Astrocyte (in vitro differentiated cells and primary cell): ENCODE measurements around the gene ZNRF1. TPM values are rescaled to one million over a fixed set of nuclear protein-coding genes. Genes with fewer than 3 reads are reported as not detected.

Experiments used
- DNase-seq: peaks from one replicate; pipeline ENCODE4 v3.0.0-alpha.2; 2010; ENCODE audit warnings: low read depth
- FAIRE-seq: peaks from 2 replicates; lab custom pipeline; 2011; peaks lifted over from hg19 to GRCh38; lab: Jason Lieb, UNC
- H2AFZ ChIP-seq: 2 replicates; pipeline ENCODE4 v1.6.0; 2012; ENCODE audit warnings: low read depth, low read length, inconsistent platforms
- H3K27ac ChIP-seq: 2 replicates; pipeline ENCODE4 v1.5.1; 2011; ENCODE audit warnings: low read depth, low read length, inconsistent platforms
- H3K27me3 ChIP-seq: 2 replicates; pipeline ENCODE4 v1.6.0; 2011; ENCODE audit warnings: low read length, inconsistent platforms; ENCODE audit not compliant: insufficient read depth
- H3K36me3 ChIP-seq: 2 replicates; pipeline ENCODE4 v1.5.1; 2011; ENCODE audit warnings: low read length, inconsistent platforms; ENCODE audit not compliant: insufficient read depth
- H3K4me1 ChIP-seq: 2 replicates; pipeline ENCODE4 v1.5.1; 2011; ENCODE audit warnings: low read length, inconsistent platforms; ENCODE audit not compliant: insufficient read depth
- H3K4me2 ChIP-seq: 2 replicates; pipeline ENCODE4 v1.6.0; 2012; ENCODE audit warnings: low read length, inconsistent platforms
- H3K4me3 ChIP-seq: 2 replicates; pipeline ENCODE4 v1.5.1; 2011; ENCODE audit warnings: low read depth, mild to moderate bottlenecking, low read length, inconsistent platforms; ENCODE audit not compliant: insufficient read depth
- H3K79me2 ChIP-seq: 2 replicates; pipeline ENCODE4 v1.6.0; 2012; ENCODE audit warnings: mild to moderate bottlenecking, low read length, inconsistent platforms; ENCODE audit not compliant: insufficient read depth
- H3K9ac ChIP-seq: 2 replicates; pipeline ENCODE4 v1.6.0; 2012; ENCODE audit warnings: mild to moderate bottlenecking, low read length, inconsistent platforms
- H3K9me3 ChIP-seq: 2 replicates; pipeline ENCODE4 v1.5.1; 2012; ENCODE audit warnings: low read depth, mild to moderate bottlenecking, low read length, inconsistent platforms; ENCODE audit not compliant: insufficient read depth
- H4K20me1 ChIP-seq: 2 replicates; pipeline ENCODE4 v1.6.0; 2012; ENCODE audit warnings: low read length, inconsistent platforms; ENCODE audit not compliant: insufficient read depth
- H3K27ac Mint-ChIP-seq: one replicate; pipeline ENCODE4 v1.8.0; 2021; ENCODE audit warnings: mild to moderate bottlenecking, mixed read lengths; ENCODE audit not compliant: unreplicated experiment
- H3K27me3 Mint-ChIP-seq: one replicate; pipeline ENCODE4 v1.8.0; 2021; ENCODE audit warnings: low read depth, mixed read lengths; ENCODE audit not compliant: unreplicated experiment
- H3K36me3 Mint-ChIP-seq: one replicate; pipeline ENCODE4 v1.8.0; 2021; ENCODE audit warnings: low read depth, mixed read lengths; ENCODE audit not compliant: unreplicated experiment
- H3K4me1 Mint-ChIP-seq: one replicate; pipeline ENCODE4 v1.8.0; 2021; ENCODE audit warnings: low read depth, mixed read lengths; ENCODE audit not compliant: unreplicated experiment
- H3K4me3 Mint-ChIP-seq: one replicate; pipeline ENCODE4 v1.8.0; 2021; ENCODE audit warnings: mild to moderate bottlenecking, moderate library complexity, mixed read lengths; ENCODE audit not compliant: unreplicated experiment
- H3K9me3 Mint-ChIP-seq: one replicate; pipeline ENCODE4 v1.8.0; 2021; ENCODE audit warnings: mild to moderate bottlenecking, mixed read lengths; ENCODE audit not compliant: unreplicated experiment
- EZH2 ChIP-seq: IDR thresholded peaks from 2 replicates; pipeline ENCODE4 v1.6.1; 2012; ENCODE audit warnings: mild to moderate bottlenecking, low read length, inconsistent platforms; ENCODE audit not compliant: insufficient read depth
- total RNA-seq: library from RNA; stranded (reverse); gene quantifications from 2 replicates; pipeline ENCODE4 v1.2.1, GENCODE V29; 2021
- TF ChIP-seq, protein P1 (sequence below): IDR thresholded peaks from 2 replicates; pipeline ENCODE4 v1.5.1; 2011; ENCODE audit warnings: low read depth, mild to moderate bottlenecking, inconsistent platforms, low read length, moderate library complexity; ENCODE audit not compliant: insufficient read depth

Gene ZNRF1
- total RNA-seq, 1 donor from 2014 or later = 21.9 TPM

DNA sequence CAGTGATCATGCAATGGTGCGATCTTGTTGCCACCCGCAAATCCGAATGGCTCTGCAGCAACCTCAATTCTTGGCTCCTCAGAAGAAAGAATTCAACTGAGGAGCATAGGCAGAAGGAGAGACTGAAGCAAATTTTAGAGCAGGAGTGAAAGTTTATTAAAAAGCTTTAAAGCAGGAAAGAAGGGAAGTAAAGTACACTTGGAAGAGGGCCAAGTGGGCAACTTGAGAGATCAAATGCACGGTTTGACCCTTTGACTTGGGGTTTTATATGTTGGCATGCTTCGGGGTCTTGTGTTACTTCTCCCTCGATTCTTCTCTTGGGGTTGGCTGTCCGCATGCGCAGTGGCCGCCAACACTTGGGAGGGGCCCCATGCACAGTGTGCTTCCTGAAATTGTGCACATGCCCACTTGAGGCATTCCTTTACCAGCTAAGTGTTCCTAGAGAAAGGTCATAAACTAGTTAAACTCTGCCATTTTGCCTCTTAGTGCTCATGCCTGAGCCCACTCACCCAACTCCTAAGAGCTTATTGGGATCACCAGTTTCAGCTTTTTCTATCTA lies 36.7 kb downstream of the ZNRF1 start:
- Histone ChIP-seq H3K4me2 (no peak overlapping the region), H3K27ac (no peak overlapping the region), H3K9me3 (peaks cover 4% of the 10 kb centered on the region), H3K36me3 (no peaks in the 10 kb centered on the region), H3K27me3 (no peaks in the 10 kb centered on the region), H2AFZ (no peak overlapping the region), H3K9ac (no peak overlapping the region), H3K4me1 (peaks cover 4% of the 10 kb centered on the region), H4K20me1 (peaks cover 46% of the 10 kb centered on the region), H3K4me3 (no peak overlapping the region), H3K79me2 (peaks cover 83% of the 10 kb centered on the region)
- Mint-ChIP-seq H3K9me3 (peaks cover 4% of the 10 kb centered on the region), H3K4me1 (no peaks in the 10 kb centered on the region), H3K27ac (no peak overlapping the region), H3K27me3 (no peaks in the 10 kb centered on the region), H3K36me3 (peaks cover 8% of the 10 kb centered on the region), H3K4me3 (no peak overlapping the region)
- DNase-seq (no peak), FAIRE-seq (no peak)
- TF ChIP-seq, protein P1, sequence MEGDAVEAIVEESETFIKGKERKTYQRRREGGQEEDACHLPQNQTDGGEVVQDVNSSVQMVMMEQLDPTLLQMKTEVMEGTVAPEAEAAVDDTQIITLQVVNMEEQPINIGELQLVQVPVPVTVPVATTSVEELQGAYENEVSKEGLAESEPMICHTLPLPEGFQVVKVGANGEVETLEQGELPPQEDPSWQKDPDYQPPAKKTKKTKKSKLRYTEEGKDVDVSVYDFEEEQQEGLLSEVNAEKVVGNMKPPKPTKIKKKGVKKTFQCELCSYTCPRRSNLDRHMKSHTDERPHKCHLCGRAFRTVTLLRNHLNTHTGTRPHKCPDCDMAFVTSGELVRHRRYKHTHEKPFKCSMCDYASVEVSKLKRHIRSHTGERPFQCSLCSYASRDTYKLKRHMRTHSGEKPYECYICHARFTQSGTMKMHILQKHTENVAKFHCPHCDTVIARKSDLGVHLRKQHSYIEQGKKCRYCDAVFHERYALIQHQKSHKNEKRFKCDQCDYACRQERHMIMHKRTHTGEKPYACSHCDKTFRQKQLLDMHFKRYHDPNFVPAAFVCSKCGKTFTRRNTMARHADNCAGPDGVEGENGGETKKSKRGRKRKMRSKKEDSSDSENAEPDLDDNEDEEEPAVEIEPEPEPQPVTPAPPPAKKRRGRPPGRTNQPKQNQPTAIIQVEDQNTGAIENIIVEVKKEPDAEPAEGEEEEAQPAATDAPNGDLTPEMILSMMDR = no peak
- no peak for TF ChIP-seq EZH2

DNA sequence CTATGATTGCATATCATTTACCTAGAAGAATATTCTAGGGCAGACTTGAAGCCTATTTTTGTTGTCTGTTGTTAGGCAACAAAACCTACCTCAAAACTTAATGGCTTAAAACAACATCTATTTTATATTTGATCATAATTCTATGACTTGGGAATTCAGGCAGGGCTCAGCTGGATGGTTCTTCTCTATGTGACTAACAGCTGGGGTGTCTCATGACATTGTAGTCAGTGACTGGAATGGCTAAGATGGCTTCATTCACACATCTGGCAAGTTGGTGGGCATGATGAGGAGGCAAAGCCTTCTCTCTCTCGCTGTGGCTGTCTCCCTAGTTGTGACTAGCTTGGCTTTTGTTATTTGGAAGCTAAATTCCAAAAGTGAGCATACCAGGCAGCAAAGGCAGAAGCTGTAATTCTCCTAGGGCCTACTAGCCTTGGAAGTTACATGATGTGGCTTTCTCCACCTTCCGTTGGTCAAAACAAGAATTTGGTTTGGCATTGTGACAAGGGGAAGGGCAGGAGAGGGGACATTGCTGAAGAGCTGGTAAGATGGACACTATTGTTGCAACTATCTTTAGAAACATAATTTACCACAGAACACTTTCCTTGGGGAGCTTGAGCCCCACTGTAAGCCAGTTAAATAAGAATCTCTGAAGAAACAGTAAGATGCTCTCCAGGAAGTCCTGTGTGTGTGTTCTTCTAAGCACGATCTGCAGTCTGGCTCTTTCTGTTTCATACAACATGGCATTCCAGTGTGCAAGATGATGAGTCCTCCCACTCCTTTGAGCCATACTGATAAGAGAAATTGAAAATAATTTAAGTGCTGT lies 39.4 kb downstream of the ZNRF1 start:
- Mint-ChIP-seq H3K27me3 (no peaks in the 10 kb centered on the region), H3K36me3 (peaks cover 8% of the 10 kb centered on the region), H3K4me1 (no peaks in the 10 kb centered on the region), H3K27ac (no peak overlapping the region), H3K9me3 (peaks cover 4% of the 10 kb centered on the region), H3K4me3 (no peak overlapping the region)
- Histone ChIP-seq H3K9me3 (peaks cover 4% of the 10 kb centered on the region), H4K20me1 (peaks cover 51% of the 10 kb centered on the region), H3K9ac (no peak overlapping the region), H3K4me3 (no peak overlapping the region), H3K27me3 (no peaks in the 10 kb centered on the region), H3K79me2 (peaks cover 81% of the 10 kb centered on the region), H3K36me3 (no peaks in the 10 kb centered on the region), H2AFZ (no peak overlapping the region), H3K4me2 (peak overlapping the region; percentile 34), H3K27ac (peak overlapping the region; percentile 34), H3K4me1 (peaks cover 4% of the 10 kb centered on the region)
- no peak for FAIRE-seq
- TF ChIP-seq, protein P1 = no peak
- no peak for TF ChIP-seq EZH2
- peak; percentile 62 for DNase-seq

DNA sequence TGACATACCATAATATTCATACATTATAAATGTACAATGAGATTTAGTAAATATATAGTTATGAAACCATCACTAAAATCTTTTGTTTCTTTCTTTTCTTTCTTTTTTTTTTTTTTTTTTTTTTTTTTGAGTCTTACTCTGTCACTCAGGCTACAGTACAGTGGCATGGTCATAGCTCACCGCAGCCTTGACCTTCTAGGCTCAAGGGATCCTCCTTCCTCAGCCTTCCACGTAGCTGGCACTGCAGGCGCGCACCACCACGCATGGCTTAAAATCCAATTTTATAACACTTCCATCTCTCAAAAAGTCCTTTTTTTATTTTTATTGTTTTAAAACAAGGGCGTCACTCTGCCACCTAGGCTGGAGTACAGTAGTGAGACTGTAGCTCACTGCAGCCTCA lies 41.1 kb downstream of the ZNRF1 start:
- Histone ChIP-seq H3K27ac (no peak overlapping the region), H3K36me3 (no peaks in the 10 kb centered on the region), H3K27me3 (no peaks in the 10 kb centered on the region), H4K20me1 (peaks cover 68% of the 10 kb centered on the region), H2AFZ (no peak overlapping the region), H3K4me2 (no peak overlapping the region), H3K9me3 (peaks cover 4% of the 10 kb centered on the region), H3K79me2 (peaks cover 83% of the 10 kb centered on the region), H3K9ac (no peak overlapping the region), H3K4me1 (peaks cover 6% of the 10 kb centered on the region), H3K4me3 (no peak overlapping the region)
- DNase-seq = no peak
- Mint-ChIP-seq H3K27me3 (no peaks in the 10 kb centered on the region), H3K36me3 (peaks cover 8% of the 10 kb centered on the region), H3K9me3 (peaks cover 4% of the 10 kb centered on the region), H3K4me1 (peaks cover 1% of the 10 kb centered on the region), H3K27ac (no peak overlapping the region), H3K4me3 (no peak overlapping the region)
- TF ChIP-seq, protein P1 = no peak
- TF ChIP-seq EZH2 = no peak
- FAIRE-seq = no peak
